Measurements from ENCODE around the gene CBX4. TPM values are rescaled to one million over a fixed set of nuclear protein-coding genes. Genes with fewer than 3 reads are reported as not detected.

CBX4 gene
- polyA plus RNA-seq, 1 of the 3 experiments (the other 2 are of a cell fraction), result 21.9 TPM

- peaks cover 24% of the 10 kb centered on the region for H3K27me3 ChIP-seq (ENCODE audit: insufficient read depth)
- no peaks in the 10 kb centered on the region for H3F3A ChIP-seq (replicated peaks; ENCODE audit: insufficient read depth)
- H3K4me1 ChIP-seq (ENCODE audit: control insufficient read depth in 1 of 2, insufficient read depth in 2 of 2, low read depth in 1 of 2, low read length in 1 of 2), result peaks cover 0 to 21% of the 10 kb centered on the region in 2 experiments; a peak in 1 of 4 replicates
- 76% methylated on average over 14 of the region's 14 CpGs for WGBS (ENCODE audit: low lambda C conversion rate)
- no peak for TF ChIP-seq RCOR1 (IDR thresholded peaks at IDR 0.05; ENCODE audit: low read length)
- TF ChIP-seq, protein P1, sequence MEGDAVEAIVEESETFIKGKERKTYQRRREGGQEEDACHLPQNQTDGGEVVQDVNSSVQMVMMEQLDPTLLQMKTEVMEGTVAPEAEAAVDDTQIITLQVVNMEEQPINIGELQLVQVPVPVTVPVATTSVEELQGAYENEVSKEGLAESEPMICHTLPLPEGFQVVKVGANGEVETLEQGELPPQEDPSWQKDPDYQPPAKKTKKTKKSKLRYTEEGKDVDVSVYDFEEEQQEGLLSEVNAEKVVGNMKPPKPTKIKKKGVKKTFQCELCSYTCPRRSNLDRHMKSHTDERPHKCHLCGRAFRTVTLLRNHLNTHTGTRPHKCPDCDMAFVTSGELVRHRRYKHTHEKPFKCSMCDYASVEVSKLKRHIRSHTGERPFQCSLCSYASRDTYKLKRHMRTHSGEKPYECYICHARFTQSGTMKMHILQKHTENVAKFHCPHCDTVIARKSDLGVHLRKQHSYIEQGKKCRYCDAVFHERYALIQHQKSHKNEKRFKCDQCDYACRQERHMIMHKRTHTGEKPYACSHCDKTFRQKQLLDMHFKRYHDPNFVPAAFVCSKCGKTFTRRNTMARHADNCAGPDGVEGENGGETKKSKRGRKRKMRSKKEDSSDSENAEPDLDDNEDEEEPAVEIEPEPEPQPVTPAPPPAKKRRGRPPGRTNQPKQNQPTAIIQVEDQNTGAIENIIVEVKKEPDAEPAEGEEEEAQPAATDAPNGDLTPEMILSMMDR (IDR thresholded peaks at IDR 0.05), result no peak
- TF ChIP-seq, protein P2, sequence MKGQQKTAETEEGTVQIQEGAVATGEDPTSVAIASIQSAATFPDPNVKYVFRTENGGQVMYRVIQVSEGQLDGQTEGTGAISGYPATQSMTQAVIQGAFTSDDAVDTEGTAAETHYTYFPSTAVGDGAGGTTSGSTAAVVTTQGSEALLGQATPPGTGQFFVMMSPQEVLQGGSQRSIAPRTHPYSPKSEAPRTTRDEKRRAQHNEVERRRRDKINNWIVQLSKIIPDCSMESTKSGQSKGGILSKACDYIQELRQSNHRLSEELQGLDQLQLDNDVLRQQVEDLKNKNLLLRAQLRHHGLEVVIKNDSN (IDR thresholded peaks at IDR 0.05; ENCODE audit: borderline replicate concordance, low read depth), result no peak
- no peak for TF ChIP-seq POLR2AphosphoS5 (IDR thresholded peaks at IDR 0.05; ENCODE audit: low read depth, low read length)
- TF ChIP-seq RFX5 (IDR thresholded peaks at IDR 0.05; ENCODE audit: low read length), result no peak
- TF ChIP-seq JUND (IDR thresholded peaks at IDR 0.05), result no peak
- no peak for TF ChIP-seq GATA2 (CRISPR knock-in tag; IDR thresholded peaks at IDR 0.05)
- H2AFZ ChIP-seq (ENCODE audit: low read depth), result no peak overlapping the region
- H3K9me2 ChIP-seq, result no peaks in the 10 kb centered on the region
- CTCF ChIA-PET, result interaction anchor here (1.0 to 9.5 kb wide), 9 partner anchors 13 to 179 kb away, joined by 3 to 92 read pairs (median 3); partner anchors contain the start of gene CBX4
- no peak overlapping the region for H3K27ac ChIP-seq (ENCODE audit: low read depth in 2 of 2, low read length in 1 of 2)
- DNase-seq, result peak; percentile 13
- H4K20me1 ChIP-seq (ENCODE audit: insufficient read depth), result no peaks in the 10 kb centered on the region
- POLR2A ChIA-PET, result no interaction called here
- H3K9me3 ChIP-seq, result no peaks in the 10 kb centered on the region
- H3K4me3 ChIP-seq (ENCODE audit: low read depth in 2 of 2, low read length in 1 of 2), result no peak overlapping the region
- H3K79me2 ChIP-seq (ENCODE audit: insufficient read depth), result no peaks in the 10 kb centered on the region
- no peak overlapping the region for H3K9ac ChIP-seq
- no peaks in the 10 kb centered on the region for H3K36me3 ChIP-seq (replicated peaks in 1 of 2; ENCODE audit: control insufficient read depth in 1 of 2, insufficient read depth in 2 of 2, low read length in 1 of 2)
- H3K4me2 ChIP-seq, result no peak overlapping the region
Measured at GRCh38 chr17:79887451-79887991, 48.3 kb upstream of the CBX4 start.

DNA sequence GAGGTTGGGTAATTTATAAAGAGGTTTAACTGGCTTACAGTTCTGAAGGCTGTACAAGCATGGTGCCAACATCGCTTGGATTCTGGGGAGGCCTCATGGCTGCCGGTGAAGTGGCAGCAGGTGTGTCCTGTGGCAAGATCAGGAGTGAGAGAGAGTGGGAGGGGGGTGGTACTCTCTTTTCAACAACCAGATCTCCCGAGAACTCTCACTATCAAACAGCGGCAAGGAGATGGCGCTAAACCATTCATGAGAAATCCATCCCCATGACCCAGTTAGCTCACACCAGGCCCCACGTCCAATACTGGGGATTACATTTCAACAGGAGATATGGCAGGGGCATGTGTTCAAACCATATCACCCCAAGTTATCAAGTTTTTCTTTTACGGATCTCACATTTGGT lies 44.0 kb upstream of the CBX4 start:
- CTCF ChIA-PET, result interaction anchor here (1.0 kb wide), 1 partner anchor 44 kb away, joined by 3 read pairs; the partner anchor contains the start of gene CBX4
- Histone ChIP-seq H4K20me1 (ENCODE audit: insufficient read depth) (no peaks in the 10 kb centered on the region), H3K4me1 (ENCODE audit: control insufficient read depth in 1 of 2, insufficient read depth in 2 of 2, low read depth in 1 of 2, low read length in 1 of 2) (no peaks in the 10 kb centered on the region), H3K4me3 (ENCODE audit: low read depth in 2 of 2, low read length in 1 of 2) (no peak overlapping the region), H3K9me2 (no peaks in the 10 kb centered on the region), H3K27ac (ENCODE audit: low read depth in 2 of 2, low read length in 1 of 2) (no peak overlapping the region), H3K9me3 (no peaks in the 10 kb centered on the region), H3K36me3 (replicated peaks in 1 of 2; ENCODE audit: control insufficient read depth in 1 of 2, insufficient read depth in 2 of 2, low read length in 1 of 2) (no peaks in the 10 kb centered on the region), H2AFZ (ENCODE audit: low read depth) (no peak overlapping the region), H3K27me3 (ENCODE audit: insufficient read depth) (peaks cover 5% of the 10 kb centered on the region), H3F3A (replicated peaks; ENCODE audit: insufficient read depth) (no peaks in the 10 kb centered on the region), H3K4me2 (no peak overlapping the region), H3K79me2 (ENCODE audit: insufficient read depth) (no peaks in the 10 kb centered on the region), H3K9ac (no peak overlapping the region)
- no peak for DNase-seq
- TF ChIP-seq, protein P1 (IDR thresholded peaks at IDR 0.05), result no peak
- TF ChIP-seq MEF2A (IDR thresholded peaks at IDR 0.05; ENCODE audit: borderline replicate concordance, low read depth), result no peak
- no peak for TF ChIP-seq POLR2AphosphoS5 (IDR thresholded peaks at IDR 0.05; ENCODE audit: low read depth, low read length)
- 76% methylated on average over 7 of the region's 7 CpGs for WGBS (ENCODE audit: low lambda C conversion rate)
- POLR2A ChIA-PET, result no interaction called here

Data from SK-N-SH (cell line).